ENCODE measurements around the gene LBHD1.
"Not testable (repeated sequence)": the region's sequence is repeated elsewhere in the genome, so short reads cannot be mapped to it uniquely, and the experiment has no call there.

LBHD1 gene

GRCh38 chr11:62671608-62672389 lies at the start of gene LBHD1, which contains the start of gene UQCC3:
Gene LBHD1 (minus strand): TSS chr11:62672267. CDS start chr11:62670031, 2,236 bp downstream.
Gene UQCC3 (plus strand): TSS chr11:62671673. CDS start chr11:62671746, 73 bp downstream.
- peak; percentile 87 for DNase-seq (ENCODE audit: low read depth)

DNA sequence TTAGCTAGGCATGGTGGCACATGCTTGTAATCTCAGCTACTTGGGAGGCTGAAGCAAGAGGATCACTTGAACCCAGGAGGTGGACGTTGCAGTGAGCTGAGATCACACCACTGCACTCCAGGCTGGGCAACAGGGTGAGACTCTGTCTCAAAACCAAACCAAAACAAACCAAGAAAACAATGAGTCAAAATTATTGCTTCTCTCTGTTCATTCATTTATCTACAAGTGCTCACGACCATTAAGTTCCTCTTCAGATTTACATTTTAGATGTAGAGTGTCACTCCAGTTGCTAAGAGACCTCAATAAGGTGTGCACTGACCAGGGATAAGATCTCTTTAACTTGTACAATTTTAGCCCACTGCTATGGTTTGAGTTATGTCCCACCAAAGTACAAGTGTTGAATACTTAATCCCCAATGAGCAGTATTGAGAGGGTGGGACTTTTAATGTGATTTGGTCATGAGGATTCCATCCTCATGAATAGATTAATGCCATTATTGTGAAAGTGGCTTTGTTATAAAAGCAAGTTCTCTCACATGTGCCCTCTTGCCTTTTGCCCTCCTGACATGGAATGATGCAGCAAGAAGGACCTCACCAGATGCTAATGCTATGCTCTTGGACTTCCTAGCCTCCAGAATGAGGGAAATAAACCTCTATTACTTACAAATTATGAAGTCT lies 47.4 kb upstream of the LBHD1 start:
- peak; percentile 74 for DNase-seq (ENCODE audit: low read depth)

- no peak for DNase-seq (ENCODE audit: low read depth)
These were observed 44.7 kb upstream of the LBHD1 start for GRCh38 chr11:62716816-62717215.

DNA sequence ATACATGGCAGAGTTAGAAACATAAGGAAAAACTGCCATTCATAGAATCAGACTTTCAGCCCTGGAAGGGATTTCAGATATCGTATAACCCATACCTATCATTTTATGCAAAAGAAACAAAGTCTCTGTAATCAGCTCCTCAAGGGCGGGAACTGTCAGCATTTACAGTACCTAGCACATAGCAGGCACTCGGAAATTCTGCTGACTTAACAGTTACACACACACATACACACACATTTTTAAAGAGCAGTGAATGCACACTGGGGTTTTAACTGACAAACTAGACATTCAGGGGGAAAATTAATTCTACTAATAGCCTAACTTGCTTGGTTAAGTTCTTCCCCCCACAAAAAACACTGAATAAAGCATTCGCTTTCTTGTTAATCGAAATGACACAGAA lies 44.1 kb upstream of the LBHD1 start:
- DNase-seq (ENCODE audit: low read depth): no peak

- DNase-seq (ENCODE audit: low read depth): no peak
These were observed 43.4 kb upstream of the LBHD1 start for GRCh38 chr11:62715150-62716130.

GRCh38 chr11:62713343-62713742 lies 41.3 kb upstream of the LBHD1 start:
- DNase-seq (ENCODE audit: low read depth): no peak

DNA sequence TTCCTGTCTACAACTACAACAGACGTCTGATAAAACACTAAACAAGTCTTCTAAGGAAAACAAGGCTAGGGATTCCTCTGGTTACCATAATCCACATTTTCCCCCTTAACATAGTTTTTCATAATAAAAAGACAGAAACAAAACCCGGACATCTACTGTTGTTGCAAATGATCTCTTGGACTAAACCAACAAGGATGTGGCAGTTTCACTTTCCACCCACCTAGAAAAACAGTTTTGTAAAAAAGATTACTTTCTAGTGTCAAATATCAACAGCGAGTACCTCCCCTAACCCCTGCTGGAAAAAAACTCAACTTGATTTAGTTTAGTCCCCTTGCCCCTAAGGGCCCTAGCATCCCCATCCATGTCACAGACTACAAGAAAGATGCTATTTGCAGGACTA lies 40.8 kb upstream of the LBHD1 start:
- no peak for DNase-seq (ENCODE audit: low read depth)

- DNase-seq (ENCODE audit: low read depth): no peak
These were observed 40.3 kb upstream of the LBHD1 start for GRCh38 chr11:62712276-62712812.

- DNase-seq (ENCODE audit: low read depth): peak; percentile 48
These were observed 37.9 kb upstream of the LBHD1 start for GRCh38 chr11:62710001-62710345.

DNA sequence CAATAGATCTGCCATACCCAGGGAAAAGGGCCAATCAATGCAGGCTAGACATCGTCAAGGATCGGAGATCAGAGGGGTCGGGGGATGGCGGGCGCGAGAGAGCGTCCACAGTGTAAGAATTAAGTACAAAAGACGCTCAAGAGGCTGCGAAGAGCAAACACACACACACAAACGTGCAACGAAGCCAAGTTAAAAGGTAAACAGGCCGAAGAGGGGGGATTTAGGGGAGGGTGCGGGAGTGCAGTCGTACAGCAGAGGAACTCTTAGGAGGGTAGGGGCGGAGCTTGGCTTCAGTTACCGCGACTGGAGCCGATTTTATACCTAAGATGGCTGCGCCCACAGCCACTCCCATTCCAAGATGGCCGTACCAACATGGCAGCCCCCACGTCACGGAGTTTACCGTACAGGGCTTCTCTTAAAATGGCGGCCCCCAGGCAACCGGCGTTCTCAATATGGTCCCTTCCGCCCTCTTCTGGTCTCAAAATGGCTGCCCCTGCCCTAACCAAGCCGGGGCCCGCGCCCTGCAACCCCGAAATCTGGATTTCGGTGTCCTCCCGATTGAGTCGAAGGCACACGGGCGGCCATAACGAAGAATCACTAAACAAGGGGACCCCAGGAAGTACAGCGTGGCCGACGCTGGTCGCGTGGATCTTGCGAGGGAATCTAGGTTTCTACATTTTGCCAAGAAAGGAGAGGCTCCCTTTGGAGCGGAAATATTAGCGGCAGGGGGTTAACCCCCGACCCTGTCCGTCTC lies 37.4 kb upstream of the LBHD1 start:
- DNase-seq (ENCODE audit: low read depth): peak; percentile 97

- no peak for DNase-seq (ENCODE audit: low read depth)
These were observed 36.7 kb upstream of the LBHD1 start for GRCh38 chr11:62708793-62709192.

DNA sequence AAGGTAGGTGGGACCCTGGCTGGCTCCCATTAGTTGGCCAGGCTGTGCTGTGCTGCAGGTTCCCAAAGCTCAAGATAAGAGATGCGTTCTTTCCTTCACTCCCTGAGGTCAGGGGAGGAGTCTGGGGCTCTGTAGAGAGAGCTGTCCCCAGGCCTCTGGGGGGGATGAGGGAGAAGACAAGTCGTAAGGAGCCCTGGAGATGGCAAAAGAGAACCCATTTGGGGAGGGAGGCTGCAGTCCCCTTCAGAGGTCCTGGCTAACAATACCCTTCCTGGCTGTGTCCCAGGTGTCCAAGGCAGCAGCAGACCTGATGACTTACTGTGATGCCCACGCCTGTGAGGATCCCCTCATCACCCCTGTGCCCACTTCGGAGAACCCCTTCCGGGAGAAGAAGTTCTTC lies 36.3 kb upstream of the LBHD1 start:
- DNase-seq (ENCODE audit: low read depth): no peak

- DNase-seq (ENCODE audit: low read depth): no peak
These were observed 35.3 kb upstream of the LBHD1 start, which contains the start of the genes BSCL2 and GNG3 for GRCh38 chr11:62707277-62707861. Gene BSCL2 (minus strand): TSS chr11:62707424. CDS start chr11:62707195, 229 bp downstream. Gene GNG3 (plus strand): TSS chr11:62707676. CDS start chr11:62708296, 620 bp downstream.

DNA sequence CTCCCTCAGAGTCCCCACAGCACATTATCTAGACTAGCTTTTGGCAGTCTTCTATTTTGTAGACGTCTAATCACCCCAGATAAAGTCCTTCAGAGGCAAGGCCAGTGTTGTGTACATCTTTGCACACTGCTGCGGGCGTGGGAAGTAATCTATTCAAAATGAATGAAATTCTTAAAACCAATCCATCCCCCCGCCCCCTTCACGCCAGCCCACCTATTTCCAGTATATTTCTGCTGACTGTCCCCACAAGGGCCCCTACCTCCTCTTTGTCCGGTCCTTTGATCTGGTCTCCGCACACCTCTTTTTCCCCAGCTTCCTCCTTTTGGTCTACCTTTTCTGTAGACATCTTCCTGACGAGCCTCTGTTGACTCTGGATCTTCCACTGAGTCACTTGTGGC lies 34.8 kb upstream of the LBHD1 start:
- DNase-seq (ENCODE audit: low read depth): no peak

GRCh38 chr11:62705880-62706849 lies 34.1 kb upstream of the LBHD1 start:
- DNase-seq (ENCODE audit: low read depth): peak; percentile 93

GRCh38 chr11:62705413-62705812 lies 33.3 kb upstream of the LBHD1 start:
- peak; percentile 40 for DNase-seq (ENCODE audit: low read depth)

- not testable (repeated sequence) for DNase-seq (ENCODE audit: low read depth)
These were observed 31.9 kb upstream of the LBHD1 start for GRCh38 chr11:62703921-62704320.

DNA sequence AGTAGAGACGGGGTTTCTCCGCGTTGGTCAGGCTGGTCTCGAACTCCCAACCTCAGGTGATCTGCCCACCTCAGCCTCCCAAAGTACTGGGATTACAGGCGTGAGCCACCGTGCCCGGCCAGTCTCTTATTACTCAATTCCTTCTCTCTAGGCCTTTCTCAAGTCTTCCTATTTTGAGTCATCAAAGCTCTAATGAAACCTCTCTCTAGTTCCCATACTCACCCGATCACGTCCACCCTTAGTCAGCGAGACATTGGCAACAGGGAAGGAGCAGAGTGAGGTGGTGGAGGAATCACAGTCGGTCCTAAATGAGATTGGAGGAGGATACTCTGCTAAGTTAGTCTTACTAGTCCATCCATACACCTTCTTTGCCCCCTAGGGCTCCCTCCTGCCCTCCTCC lies 30.2 kb upstream of the LBHD1 start:
- no peak for DNase-seq (ENCODE audit: low read depth)

DNA sequence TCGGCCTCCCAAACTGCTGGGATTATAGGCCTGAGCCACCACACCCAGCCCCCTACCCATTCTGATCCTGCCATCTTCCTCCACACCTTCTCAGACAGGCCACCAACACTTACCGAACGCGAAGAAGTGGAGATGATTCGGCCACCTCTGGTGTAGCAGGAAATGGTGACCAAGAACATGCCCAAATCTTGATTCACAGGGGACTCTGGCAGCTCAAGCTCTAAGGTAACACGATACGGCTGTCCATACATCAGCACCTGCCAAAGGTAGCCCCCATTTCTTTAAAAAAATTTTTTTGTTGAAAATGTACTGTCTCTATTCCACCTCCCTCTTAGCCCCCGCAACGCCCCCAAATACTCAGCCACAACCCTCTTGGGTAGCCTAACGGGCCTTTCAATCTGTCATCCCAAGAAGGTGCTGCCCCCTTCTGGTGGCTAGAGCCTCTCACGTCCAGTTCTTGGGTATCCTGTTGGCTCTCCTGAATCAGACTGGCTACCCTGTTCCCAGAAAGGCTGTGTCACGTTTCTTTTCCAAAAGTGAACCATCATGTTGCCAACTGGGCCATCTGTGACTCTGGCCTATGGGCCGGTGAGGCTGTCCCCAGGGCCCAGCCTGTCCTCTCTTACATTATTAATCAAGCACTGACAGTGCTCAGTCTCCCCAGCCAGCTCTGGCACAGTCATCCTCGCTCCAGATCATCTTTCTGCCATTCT lies 22.5 kb upstream of the LBHD1 start:
- DNase-seq (ENCODE audit: low read depth): peak; percentile 81

Measured in fibroblast of gingiva (primary cell).